GM04503 (cell line): ENCODE measurements around the gene CCSER1.
"Not testable (repeated sequence)": the region's sequence is repeated elsewhere in the genome, so short reads cannot be mapped to it uniquely, and the experiment has no call there.

ENCODE experiments used
- DNase-seq: peaks from one replicate; pipeline ENCODE4 v3.0.0-alpha.2; 2012; ENCODE audit warnings: low read depth

The CCSER1 gene

GRCh38 chr4:91064157-91064853 is 937.1 kb downstream of the CCSER1 start:
- no peak for DNase-seq

- DNase-seq = no peak
Observed at GRCh38 chr4:91065117-91065516, 937.9 kb downstream of the CCSER1 start.

- no peak for DNase-seq
Observed at GRCh38 chr4:91070736-91071135, 943.5 kb downstream of the CCSER1 start.

- no peak for DNase-seq
Observed at GRCh38 chr4:91076147-91076546, 949.0 kb downstream of the CCSER1 start.

- DNase-seq = no peak
Observed at GRCh38 chr4:91085961-91086360, 958.8 kb downstream of the CCSER1 start.

- DNase-seq = no peak
Observed at GRCh38 chr4:91087743-91088142, 960.5 kb downstream of the CCSER1 start.

GRCh38 chr4:91089178-91089577 is 962.0 kb downstream of the CCSER1 start:
- DNase-seq = no peak

GRCh38 chr4:91092398-91092980 is 965.3 kb downstream of the CCSER1 start:
- no peak for DNase-seq

GRCh38 chr4:91094220-91094619 is 967.0 kb downstream of the CCSER1 start:
- DNase-seq = not testable (repeated sequence)

- no peak for DNase-seq
Observed at GRCh38 chr4:91099666-91100065, 972.5 kb downstream of the CCSER1 start.

- no peak for DNase-seq
Observed at GRCh38 chr4:91108751-91109150, 981.6 kb downstream of the CCSER1 start.

- no peak for DNase-seq
Observed at GRCh38 chr4:91111556-91111955, 984.4 kb downstream of the CCSER1 start.

GRCh38 chr4:91113130-91113706 is 986.0 kb downstream of the CCSER1 start:
- DNase-seq = no peak

- no peak for DNase-seq
Observed at GRCh38 chr4:91114386-91114785, 987.2 kb downstream of the CCSER1 start.

GRCh38 chr4:91116861-91117260 is 989.7 kb downstream of the CCSER1 start:
- no peak for DNase-seq

- DNase-seq = no peak
Observed at GRCh38 chr4:91118597-91118996, 991.4 kb downstream of the CCSER1 start.

GRCh38 chr4:91123742-91124141 is 996.5 kb downstream of the CCSER1 start:
- DNase-seq = no peak

- DNase-seq = no peak
Observed at GRCh38 chr4:91127192-91127591, 1000.0 kb downstream of the CCSER1 start.

GRCh38 chr4:91127831-91128230 is 1000.6 kb downstream of the CCSER1 start:
- DNase-seq = no peak

GRCh38 chr4:91128519-91128918 is 1001.3 kb downstream of the CCSER1 start:
- DNase-seq = no peak

GRCh38 chr4:91147067-91147466 is 1019.9 kb downstream of the CCSER1 start:
- DNase-seq = no peak

- not testable (repeated sequence) for DNase-seq
Observed at GRCh38 chr4:91154041-91154440, 1026.8 kb downstream of the CCSER1 start.

- not testable (repeated sequence) for DNase-seq
Observed at GRCh38 chr4:91167864-91168653, 1040.9 kb downstream of the CCSER1 start.
